Mucosa of descending colon (tissue), 3 donors: ENCODE data around the gene CDK14. TPM values are rescaled to one million over a fixed set of nuclear protein-coding genes. Genes with fewer than 3 reads are reported as not detected.

Experiments
- ATAC-seq: fragments of 200-7000 bp; cut with Tn5 transposase; one replicate; pipeline ENCODE4 v1.9.1; 2020; ENCODE audit warnings: mild to moderate bottlenecking, moderate library complexity
- DNase-seq, 3 donors: peaks; one replicate each; pipeline ENCODE4 v3.0.0-alpha.2; 2020
- H3K36me3 ChIP-seq: fragments of 200-600 bp; one replicate; pipeline ENCODE4 v1.8.0; 2021; ENCODE audit warnings: low read depth, mild to moderate bottlenecking
- H3K4me1 ChIP-seq: fragments of 200-600 bp; one replicate; pipeline ENCODE4 v1.8.0; 2021; ENCODE audit warnings: low read depth, mild to moderate bottlenecking
- H3K4me3 ChIP-seq: fragments of 200-600 bp; one replicate; pipeline ENCODE4 v1.8.0; 2021; ENCODE audit warnings: mild to moderate bottlenecking
- H3K9me3 ChIP-seq: fragments of 200-600 bp; one replicate; pipeline ENCODE4 v1.8.0; 2021; ENCODE audit warnings: mild to moderate bottlenecking
- intact Hi-C, 2 donors: fragments of 100-400 bp; cut with DNase I in 1 of 2; cut with micrococcal nuclease in 1 of 2; formaldehyde crosslinking; loops; one replicate each; pipeline versions ENCODE4 v1.11.0 to v1.11.1; 2022; cut with DNase I, micrococcal nuclease
- total RNA-seq, 3 donors: library from RNA; stranded (reverse); fragmentation: NEBNext Ultra II Directional in 2 of 3; extraction: Animal tissue kit (Norgen Biotek cat#: 25700) in 2 of 3; gene quantifications; one replicate each; pipeline versions ENCODE4 v1.2.1 to v1.2.4, GENCODE V29; 2021 to 2023
- TF ChIP-seq, protein P1 (sequence below): fragments of 200-600 bp; IDR thresholded peaks from one replicate; pipeline ENCODE4 v1.8.0; 2022; ENCODE audit warnings: antibody characterized with exemption, mild to moderate bottlenecking
- donor health status: DM: no; HTN: no; CAD: no; lungs with moderate emphysema.
- donor health status: DM: no; HTN: no; CAD: no.
- donor health status: DM: no; HTN: yes; CAD: no.

Gene CDK14
- total RNA-seq, 3 donors from 2014 or later, result 5.4 to 24.4 (median 5.6) TPM

GRCh38 chr7:91047636-91048035, 451.5 kb downstream of the CDK14 start:
- no peaks in the 10 kb centered on the region for H3K36me3 ChIP-seq
- no peak overlapping the region for H3K4me3 ChIP-seq
- no peaks in the 10 kb centered on the region for H3K4me1 ChIP-seq
- intact Hi-C loops, result no loop called here
- no peak for DNase-seq
- H3K9me3 ChIP-seq, result no peaks in the 10 kb centered on the region
- TF ChIP-seq, protein P1, sequence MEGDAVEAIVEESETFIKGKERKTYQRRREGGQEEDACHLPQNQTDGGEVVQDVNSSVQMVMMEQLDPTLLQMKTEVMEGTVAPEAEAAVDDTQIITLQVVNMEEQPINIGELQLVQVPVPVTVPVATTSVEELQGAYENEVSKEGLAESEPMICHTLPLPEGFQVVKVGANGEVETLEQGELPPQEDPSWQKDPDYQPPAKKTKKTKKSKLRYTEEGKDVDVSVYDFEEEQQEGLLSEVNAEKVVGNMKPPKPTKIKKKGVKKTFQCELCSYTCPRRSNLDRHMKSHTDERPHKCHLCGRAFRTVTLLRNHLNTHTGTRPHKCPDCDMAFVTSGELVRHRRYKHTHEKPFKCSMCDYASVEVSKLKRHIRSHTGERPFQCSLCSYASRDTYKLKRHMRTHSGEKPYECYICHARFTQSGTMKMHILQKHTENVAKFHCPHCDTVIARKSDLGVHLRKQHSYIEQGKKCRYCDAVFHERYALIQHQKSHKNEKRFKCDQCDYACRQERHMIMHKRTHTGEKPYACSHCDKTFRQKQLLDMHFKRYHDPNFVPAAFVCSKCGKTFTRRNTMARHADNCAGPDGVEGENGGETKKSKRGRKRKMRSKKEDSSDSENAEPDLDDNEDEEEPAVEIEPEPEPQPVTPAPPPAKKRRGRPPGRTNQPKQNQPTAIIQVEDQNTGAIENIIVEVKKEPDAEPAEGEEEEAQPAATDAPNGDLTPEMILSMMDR, result no peak
- ATAC-seq, result no peak

GRCh38 chr7:91050677-91051076, 454.6 kb downstream of the CDK14 start:
- Histone ChIP-seq H3K4me3 (no peak overlapping the region), H3K4me1 (no peaks in the 10 kb centered on the region), H3K36me3 (no peaks in the 10 kb centered on the region), H3K9me3 (no peaks in the 10 kb centered on the region)
- DNase-seq (no peak), ATAC-seq (peak; percentile 38)
- TF ChIP-seq, protein P1, result no peak
- intact Hi-C loops, result no loop called here

GRCh38 chr7:91051966-91052365, 455.8 kb downstream of the CDK14 start:
- Histone ChIP-seq H3K4me1 (no peaks in the 10 kb centered on the region), H3K36me3 (no peaks in the 10 kb centered on the region), H3K9me3 (no peaks in the 10 kb centered on the region), H3K4me3 (no peak overlapping the region)
- ATAC-seq (no peak), DNase-seq (no peak)
- TF ChIP-seq, protein P1, result no peak
- intact Hi-C loops, result no loop called here

- intact Hi-C loops, result no loop called here
- ATAC-seq, result no peak
- H3K4me1 ChIP-seq, result no peaks in the 10 kb centered on the region
These were observed 458.3 kb downstream of the CDK14 start for GRCh38 chr7:91054374-91054773.

DNA sequence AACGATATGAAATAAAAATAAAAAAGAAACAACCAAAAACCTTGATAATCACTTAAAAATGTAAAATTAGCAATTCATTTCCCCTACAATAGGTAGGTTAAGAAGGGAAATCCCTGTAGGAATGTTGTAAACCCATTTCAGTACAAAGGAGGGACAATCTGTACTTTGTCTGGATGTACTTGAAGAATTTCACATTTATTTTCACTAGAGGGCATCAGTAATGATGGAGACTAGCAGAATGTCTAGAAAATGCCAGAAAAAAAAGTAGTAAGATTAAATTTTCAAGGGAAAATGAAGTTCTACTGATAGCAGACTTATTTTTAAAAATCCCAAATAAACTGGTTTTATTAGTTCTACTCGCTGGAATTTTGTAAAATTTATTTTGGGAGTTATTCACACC, 459.1 kb downstream of the CDK14 start:
- H3K9me3 ChIP-seq, result no peaks in the 10 kb centered on the region
- no peak overlapping the region for H3K4me3 ChIP-seq
- H3K4me1 ChIP-seq, result no peaks in the 10 kb centered on the region
- ATAC-seq (no peak), DNase-seq (no peak)
- intact Hi-C loops, result no loop called here
- H3K36me3 ChIP-seq, result no peaks in the 10 kb centered on the region
- TF ChIP-seq, protein P1, result no peak

More at GRCh38 chr7:91054374-91054773, 458.3 kb downstream of the CDK14 start:
- Histone ChIP-seq H3K36me3 (no peaks in the 10 kb centered on the region), H3K9me3 (no peaks in the 10 kb centered on the region), H3K4me3 (no peak overlapping the region)
- DNase-seq, result no peak
- TF ChIP-seq, protein P1, result no peak

DNA sequence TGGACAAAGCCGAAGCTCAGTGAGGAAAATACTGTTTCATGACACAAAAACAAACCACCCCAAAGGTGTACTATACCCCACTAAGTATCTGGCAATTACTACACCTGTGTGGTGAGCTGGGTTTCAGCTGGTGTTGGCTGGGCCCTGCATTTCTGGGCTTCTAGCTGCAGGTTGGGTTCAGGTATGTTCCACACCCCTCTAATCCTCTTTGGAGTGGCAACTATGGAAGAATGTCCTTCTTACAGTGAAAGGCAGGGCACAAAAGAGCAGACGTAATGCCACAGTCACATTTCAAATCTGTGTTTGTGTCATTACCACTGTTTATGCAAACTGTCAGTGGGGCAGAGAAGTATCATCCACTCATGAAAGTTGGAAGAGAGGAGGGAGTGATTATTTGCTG, 466.6 kb downstream of the CDK14 start:
- Histone ChIP-seq H3K36me3 (no peaks in the 10 kb centered on the region), H3K9me3 (no peaks in the 10 kb centered on the region), H3K4me1 (no peaks in the 10 kb centered on the region), H3K4me3 (no peak overlapping the region)
- intact Hi-C loops, result no loop called here
- DNase-seq, result no peak
- TF ChIP-seq, protein P1, result no peak
- no peak for ATAC-seq
